GM19463 (cell line): Measurements from ENCODE around the gene CBX6.

Source experiments
- ATAC-seq: cut with Tn5 transposase; IDR thresholded peaks from one replicate; pipeline ENCODE4 v1.9.1; 2021; ENCODE audit warnings: mild to moderate bottlenecking, moderate library complexity; ENCODE audit not compliant: unreplicated experiment

The CBX6 gene

DNA sequence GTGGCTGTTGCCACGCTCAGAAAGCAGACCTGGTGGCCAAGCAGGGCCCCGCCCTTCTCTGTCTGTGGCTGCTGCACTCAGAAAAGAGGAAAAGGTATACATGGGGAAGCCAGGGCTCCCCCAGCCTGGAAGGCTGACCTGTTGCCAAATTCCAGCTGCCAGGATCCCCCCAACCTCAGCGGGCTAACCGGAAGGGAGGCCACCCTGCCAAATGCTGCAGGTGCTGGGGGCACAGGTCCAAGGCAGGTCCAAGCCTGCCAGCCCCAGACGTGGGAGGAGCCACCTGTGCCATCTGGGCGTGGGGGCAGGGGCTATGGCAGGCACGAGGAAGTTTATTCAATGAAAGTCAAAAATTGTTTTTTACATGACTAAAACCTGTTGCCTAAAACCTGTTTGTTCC, 30.8 kb downstream of the CBX6 start:
- no peak for ATAC-seq

DNA sequence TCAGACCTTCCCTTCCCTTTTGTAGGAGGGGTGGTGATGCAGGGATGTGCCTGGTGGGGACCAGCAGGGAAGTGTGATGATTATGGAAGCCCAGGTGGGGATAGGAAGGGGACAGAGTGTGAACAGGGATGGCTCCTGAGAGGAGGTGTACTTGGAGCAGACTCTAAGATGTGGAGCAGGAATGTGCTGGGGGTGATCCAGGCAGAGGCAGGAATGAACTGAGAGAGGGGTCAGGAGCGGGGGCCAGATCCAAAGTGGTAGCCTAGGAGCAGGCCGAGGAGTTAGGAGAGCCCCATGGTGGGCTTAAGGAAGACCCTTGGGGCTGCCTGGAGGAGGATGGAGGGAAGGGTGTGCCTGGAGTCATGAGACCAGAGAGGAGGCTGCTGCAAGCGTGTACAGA, 31.9 kb downstream of the CBX6 start:
- ATAC-seq, result no peak

DNA sequence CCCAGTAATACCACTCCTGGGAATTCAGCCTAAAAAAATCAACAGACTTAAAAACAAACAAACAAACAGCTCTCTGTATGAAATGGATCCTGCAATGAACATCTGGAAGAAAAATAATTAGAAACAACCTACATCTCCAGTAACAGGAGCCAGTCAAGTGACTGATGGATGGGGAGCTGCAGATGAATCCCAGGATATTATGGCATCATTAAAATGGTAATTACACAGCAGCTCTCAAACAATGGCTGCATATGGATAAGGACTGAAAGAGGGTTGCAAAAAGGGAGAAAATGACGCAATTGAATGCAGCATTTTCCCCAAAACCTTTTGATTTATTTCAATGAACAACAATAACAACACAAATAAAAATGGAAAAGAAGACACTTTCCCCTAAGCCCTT, 32.3 kb downstream of the CBX6 start:
- ATAC-seq, result no peak

DNA sequence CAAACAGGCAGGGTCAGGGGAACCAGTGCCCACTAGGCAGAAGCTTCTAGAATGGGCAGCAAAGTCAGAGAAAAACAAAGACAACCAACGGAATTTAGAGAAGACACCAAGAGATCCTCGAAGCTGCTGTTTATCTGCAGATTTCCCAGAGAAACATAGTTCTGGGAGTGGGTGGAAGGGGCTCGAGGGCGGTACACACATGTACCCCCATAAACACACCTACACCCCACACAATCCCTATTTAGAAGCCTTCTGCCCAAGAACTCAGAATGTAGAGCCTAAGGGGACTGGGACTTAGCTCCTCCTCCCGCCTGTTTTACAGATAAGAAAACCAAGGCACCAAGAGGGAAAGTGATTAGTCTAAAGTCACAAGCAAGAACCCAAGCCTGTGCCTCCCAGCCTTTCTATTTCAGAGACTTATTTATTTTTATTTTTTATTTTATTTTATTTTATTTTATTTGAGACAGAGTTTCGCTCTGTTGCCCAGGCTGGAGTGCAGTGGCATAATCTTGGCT, 34.5 kb downstream of the CBX6 start:
- ATAC-seq, result no peak

- ATAC-seq, result no peak
Measured at GRCh38 chr22:38835888-38836301, 36.1 kb downstream of the CBX6 start.

DNA sequence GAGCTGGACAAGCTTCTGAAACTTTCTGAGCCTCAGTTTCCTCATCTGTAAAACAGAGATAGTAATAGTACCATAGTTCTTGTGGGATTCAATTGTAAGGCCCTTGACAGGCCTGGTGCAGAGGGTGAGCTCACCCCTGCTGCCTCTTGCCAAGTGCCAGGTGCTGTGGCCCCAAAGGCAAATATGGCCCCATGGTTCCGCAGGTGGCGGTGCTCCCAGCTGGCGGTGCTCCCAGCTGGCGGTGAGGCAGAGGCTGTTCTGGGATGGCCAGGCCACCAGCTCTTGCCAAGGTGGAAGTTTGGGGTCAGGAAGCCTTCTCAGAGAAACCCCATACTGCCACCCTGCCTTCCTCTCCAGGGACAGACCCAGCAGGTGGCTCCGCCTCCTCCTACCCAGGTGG, 37.0 kb downstream of the CBX6 start:
- no peak for ATAC-seq

DNA sequence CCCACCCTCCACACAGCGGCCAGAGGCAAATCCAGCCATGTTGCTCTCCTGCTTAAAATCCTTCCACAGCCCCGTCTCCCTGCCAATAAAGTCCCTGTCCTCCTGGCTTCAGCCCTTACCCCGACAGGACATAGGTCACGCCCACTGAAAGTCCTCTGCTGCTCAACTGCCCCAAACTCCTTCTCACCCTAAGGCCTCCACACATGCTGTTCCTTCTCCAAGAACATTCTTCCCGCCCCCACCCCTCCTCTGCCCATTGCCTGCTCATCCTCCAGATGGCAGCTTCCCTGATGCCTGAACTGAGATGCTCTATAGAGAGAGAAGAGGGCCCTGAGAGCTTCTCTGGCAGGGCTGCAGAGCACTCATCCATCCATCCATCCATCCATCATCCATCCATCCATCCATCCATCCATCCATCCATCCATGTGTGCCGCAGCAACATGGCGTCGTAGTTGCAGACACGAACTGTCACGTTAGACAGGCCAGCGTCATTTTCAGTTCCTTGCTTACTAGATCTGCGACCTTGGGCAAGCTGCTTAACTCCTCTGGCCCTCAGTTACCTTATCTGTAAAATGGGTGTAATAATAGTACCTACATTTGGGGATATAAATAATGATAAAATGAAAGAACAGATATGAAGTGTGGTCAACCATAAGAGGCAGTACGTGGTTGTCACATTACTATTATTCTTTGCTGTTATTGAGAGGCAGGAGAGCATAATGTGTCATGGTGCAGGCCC, 37.6 kb downstream of the CBX6 start:
- no peak for ATAC-seq

DNA sequence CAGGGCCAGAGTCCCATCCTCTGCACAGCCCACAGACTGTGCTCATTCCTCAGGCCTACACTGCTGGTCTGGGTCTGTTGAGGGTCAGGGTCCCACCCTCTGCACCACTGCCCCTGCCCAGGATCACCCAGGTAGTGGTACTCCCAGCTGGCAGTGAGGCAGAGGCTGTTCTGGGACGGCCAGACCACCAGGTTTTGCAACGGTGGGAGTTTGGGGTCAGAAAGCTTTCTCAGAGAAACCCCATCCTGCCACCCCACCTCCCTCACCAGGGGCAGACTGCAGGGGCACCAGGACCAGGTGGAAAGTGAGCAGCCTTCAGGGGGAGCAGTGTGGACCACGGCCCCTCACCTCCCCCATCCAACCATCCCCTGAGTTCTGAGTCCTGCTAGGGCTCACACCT, 39.0 kb downstream of the CBX6 start:
- no peak for ATAC-seq

- ATAC-seq, result no peak
Measured at GRCh38 chr22:38832005-38832978, 39.7 kb downstream of the CBX6 start.

- no peak for ATAC-seq
Measured at GRCh38 chr22:38831166-38831945, 40.7 kb downstream of the CBX6 start.

DNA sequence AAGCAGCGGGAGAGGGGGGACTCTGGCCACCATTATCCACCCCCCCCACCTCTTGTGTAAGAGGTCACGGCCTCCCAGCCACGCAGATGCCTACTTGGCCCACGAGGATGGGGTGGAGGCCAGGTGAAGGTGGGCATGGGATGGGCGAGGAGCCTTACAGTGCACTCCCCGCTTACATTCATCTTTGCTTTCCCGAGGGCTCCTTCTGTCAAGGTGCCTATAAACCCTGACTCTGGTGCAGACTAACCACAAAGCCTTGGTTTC, 41.2 kb downstream of the CBX6 start:
- no peak for ATAC-seq

DNA sequence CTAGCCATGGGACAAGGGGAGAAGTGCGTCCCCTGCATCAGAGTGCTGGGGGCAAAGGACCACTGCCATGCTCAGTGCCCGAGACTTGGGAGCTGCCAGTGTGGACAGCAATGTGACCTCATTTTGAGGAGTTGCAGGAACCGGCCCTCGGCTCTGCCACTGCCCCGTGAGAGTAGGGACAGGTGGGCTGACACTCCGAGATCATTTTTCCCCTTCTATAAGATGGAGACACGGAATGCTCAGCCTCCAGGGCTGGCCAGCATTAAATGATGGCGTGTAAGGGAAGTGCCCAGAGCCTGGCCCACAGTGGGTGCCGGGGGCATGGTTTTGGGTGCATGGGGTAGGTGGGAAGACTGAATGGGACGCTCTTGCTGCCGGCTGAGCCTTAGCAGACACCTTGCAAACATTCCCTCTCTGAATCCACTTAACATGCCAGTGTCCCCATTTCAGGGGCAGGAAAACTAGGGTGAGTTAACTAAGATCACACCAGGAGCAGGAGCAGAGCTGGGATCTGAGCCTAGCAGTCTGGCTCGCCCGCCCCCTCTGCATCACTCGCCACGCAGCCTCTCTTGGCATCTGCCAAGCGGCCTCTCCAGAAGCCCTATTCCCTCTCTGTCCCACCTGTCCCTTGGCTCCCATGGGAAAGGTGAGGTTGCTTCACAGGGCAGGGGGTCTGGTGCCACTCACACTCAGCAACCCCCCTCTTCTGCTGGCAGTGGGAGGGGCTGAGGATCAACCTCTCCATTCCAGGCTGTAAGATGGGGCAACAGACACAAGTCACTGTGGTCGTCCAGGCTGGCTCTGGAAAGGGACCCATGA, 41.8 kb downstream of the CBX6 start:
- no peak for ATAC-seq

DNA sequence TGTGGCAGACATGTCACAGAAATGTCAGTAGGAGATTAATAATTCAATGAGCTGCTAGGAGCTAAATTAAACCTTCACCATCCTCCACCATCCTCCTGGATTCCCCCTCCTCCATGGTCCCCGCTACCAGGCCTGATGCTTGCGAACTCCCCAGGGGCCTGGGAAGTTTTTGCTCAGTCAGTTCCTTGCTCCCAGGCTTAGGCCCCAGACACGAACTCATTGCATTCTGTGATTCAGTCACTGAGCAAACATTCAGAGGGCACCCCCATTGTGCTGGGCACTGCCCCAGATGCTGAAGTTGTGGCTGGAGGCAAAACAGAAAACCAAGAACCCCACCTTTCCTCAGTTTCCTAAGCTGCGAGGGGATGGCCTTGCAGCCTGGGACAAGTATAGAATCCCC, 42.5 kb downstream of the CBX6 start:
- ATAC-seq, result no peak

- no peak for ATAC-seq
Measured at GRCh38 chr22:38828616-38829205, 43.3 kb downstream of the CBX6 start.

DNA sequence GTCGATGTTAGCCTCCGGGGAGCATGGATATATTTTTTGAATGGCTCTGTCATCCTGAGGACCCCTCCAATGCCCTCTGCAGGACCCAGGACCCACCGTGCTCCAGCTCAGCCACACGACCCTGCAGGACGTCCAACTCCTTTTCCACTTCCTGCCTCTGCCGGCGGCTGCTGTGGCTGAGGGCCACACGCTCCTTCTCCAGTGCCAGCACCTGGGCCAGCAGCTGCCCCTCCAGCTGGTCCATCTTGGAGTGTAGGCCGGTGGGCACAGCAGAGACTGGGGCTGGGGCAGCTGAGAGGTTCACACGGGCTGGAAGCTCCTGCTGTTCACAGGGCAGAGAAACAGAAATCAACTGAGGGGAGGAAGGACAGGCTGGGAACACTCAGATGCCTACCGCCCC, 43.8 kb downstream of the CBX6 start:
- no peak for ATAC-seq

DNA sequence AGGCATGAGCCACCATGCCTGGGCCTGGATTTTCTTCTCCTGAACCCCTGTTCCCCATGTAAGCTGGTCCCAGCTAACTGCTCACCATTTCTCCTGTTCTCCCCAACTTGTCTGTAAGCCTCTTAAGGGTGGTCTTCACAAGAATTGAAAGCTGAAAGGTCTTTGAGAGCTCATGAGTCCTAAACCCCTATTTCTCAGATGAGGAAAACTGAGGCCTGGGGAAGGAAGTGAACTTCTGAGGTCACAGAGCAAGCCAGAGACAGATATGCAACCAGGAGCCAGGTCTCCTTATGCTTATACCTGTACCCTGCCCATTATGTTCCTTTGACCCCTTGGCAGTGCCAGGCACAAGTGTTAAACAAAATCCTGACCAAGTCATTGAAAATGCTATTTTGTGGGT, 44.5 kb downstream of the CBX6 start:
- ATAC-seq, result no peak

- no peak for ATAC-seq
Measured at GRCh38 chr22:38826801-38827200, 45.2 kb downstream of the CBX6 start.

DNA sequence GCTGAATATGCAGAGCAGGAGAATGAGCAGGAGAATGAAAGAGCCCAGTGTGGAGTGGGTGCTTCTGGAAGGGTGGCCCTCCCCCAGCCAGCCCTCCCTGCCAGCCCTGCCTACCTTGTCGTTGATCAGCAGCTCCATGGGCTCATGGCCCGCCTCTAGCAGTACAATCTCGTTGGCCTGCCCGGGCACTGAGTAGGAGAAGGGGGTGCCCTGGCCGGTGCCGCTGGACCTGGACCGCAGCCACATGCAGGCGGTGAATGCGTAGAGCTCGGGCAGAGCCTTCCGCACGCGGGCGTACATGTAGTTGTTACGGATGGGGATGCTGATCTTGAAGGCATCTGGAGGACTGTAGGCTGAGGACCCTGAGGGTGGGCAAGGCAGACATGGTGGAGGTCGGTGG, 45.6 kb downstream of the CBX6 start:
- no peak for ATAC-seq

- ATAC-seq, result no peak
Measured at GRCh38 chr22:38824585-38824984, 47.4 kb downstream of the CBX6 start.

DNA sequence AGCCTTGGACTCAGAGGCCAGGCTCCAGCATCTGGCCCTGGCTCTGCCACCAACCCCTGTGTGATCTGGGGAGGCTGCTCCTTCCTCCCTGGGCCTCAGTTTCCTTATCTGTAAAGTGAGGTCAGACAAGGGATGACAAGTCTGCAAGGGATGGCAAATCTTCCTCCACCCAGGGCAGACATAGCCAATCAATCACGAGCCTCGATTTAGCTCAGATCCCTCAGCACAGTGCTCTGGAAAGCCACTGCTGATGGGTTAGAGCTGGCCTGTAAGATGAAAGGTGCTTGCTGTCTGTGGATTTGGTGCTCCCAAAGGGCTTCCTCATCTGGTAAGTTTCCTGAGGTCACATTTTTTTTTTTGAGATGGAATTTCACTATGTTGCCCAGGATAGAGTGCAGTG, 48.4 kb downstream of the CBX6 start:
- no peak for ATAC-seq
